ENCODE data around the gene PXN.

Gene PXN

GRCh38 chr12:120276734-120277133, 11.2 kb upstream of the PXN start:
- ATAC-seq (replicated peaks) (no peak), DNase-seq (no peak)
- Mint-ChIP-seq H3K4me1 (ENCODE audit: low read depth in 2 of 2) (no peaks in the 10 kb centered on the region), H3K27me3 (no peaks in the 10 kb centered on the region), H3K36me3 (ENCODE audit: insufficient read depth) (no peaks in the 10 kb centered on the region), H3K9me3 (no peaks in the 10 kb centered on the region), H3K27ac (no peak overlapping the region), H3K4me3 (no peak overlapping the region)

DNA sequence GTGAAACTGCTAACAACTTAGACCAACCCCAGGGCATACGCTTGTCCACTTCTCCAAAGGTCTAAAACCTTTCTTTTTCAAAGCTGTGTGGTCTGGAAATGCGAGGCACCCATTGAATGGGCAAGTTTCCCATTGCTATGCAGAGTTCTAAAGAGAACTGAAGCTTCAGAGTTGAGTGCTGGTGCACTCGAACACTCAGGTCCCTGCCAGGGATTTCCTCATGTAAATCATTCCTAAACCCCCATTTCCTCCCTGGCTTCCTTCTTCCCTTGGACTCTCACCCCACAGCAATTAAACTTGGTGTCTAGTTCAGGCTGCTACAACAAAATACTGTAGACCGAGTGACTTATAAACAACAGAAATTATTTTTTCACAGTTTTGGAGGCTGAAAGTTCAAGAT, 2.2 kb upstream of the PXN start:
- ATAC-seq (replicated peaks) = no peak
- Mint-ChIP-seq H3K36me3 (ENCODE audit: insufficient read depth) (peaks cover 14% of the 10 kb centered on the region), H3K27ac (no peak overlapping the region), H3K27me3 (no peaks in the 10 kb centered on the region), H3K9me3 (no peaks in the 10 kb centered on the region), H3K4me3 (no peak overlapping the region), H3K4me1 (ENCODE audit: low read depth in 2 of 2) (peaks cover 20% of the 10 kb centered on the region in 2 donors)
- no peak for DNase-seq

DNA sequence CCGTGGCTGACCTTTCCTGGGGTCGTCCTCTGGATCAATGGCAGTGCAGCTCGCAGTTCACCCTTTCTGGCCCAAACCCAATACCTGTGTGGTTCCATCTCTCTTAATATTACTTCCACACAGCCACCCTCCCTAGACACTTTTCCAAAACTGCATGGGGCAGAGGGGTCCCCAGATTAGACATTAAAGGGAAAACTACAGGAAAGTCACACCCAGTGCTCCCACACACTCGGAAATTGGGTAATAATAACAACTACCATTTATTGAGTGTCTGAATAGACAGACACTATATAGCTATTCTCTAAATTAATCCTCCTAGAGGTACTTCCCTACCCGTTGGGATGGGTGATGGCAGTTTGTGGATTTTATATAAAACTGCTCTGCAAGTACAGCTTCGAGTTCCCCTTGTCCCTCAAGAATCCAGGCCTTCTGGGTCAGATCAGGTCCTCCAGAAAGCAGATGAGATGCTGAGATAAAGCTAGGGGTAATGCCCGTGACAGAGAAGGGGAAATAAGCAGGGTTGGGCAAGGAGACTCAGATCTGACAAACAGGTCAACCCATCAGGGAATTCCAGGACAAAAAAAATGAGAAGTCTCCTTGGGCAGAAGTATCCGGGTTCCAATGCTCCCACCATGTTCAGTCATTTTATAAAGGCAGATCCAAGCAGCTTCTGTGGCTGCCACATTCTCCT, 795 bp upstream of the PXN start:
- no peaks in the 10 kb centered on the region for H3K9me3 Mint-ChIP-seq
- H3K4me1 Mint-ChIP-seq (ENCODE audit: low read depth in 2 of 2) = peaks cover 30 to 34% of the 10 kb centered on the region in 2 donors
- DNase-seq (no peak), ATAC-seq (replicated peaks) (no peak)
- peak overlapping the region; percentile 97 to 99 for H3K4me3 Mint-ChIP-seq
- H3K36me3 Mint-ChIP-seq (ENCODE audit: insufficient read depth) = peaks cover 19% of the 10 kb centered on the region
- no peaks in the 10 kb centered on the region for H3K27me3 Mint-ChIP-seq
- peak overlapping the region; percentile 88 to 98 for H3K27ac Mint-ChIP-seq

DNA sequence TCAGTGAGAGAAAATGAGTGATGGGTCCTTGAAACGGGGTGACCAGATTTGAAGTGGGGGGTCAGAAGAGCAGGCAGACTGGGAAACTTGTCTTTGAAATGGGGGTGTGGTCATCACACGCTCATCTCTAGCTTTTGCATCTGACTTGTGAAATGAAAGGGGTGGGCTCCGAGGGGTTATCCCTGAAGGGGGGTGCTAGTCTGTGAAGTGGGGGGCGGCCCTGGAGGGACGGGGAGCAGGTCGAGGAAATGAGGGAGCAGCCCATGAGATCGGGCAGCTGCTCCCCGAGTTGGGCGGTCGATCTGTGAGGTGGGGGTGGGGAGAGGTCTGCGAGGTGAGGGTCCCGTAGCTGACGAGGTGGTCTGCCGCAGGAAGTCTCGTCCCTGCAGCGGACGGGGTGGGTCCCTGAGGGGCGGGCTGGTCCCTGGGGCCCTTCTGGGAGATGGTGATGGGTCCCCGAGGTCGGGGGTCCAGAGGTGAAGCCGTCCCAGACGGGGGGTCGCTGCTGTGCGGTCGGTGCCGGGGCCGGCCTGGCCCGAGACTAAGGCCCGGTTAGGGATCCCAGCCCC, 542 bp downstream of the PXN start:
- Mint-ChIP-seq H3K4me1 (ENCODE audit: low read depth in 2 of 2) (peaks cover 42 to 46% of the 10 kb centered on the region in 2 donors), H3K9me3 (no peaks in the 10 kb centered on the region), H3K27ac (peak overlapping the region; percentile 95 to 98), H3K27me3 (no peaks in the 10 kb centered on the region), H3K4me3 (peak overlapping the region; percentile 97 to 99), H3K36me3 (ENCODE audit: insufficient read depth) (peaks cover 25% of the 10 kb centered on the region)
- DNase-seq (no peak), ATAC-seq (replicated peaks) (peak; percentile 1)

GRCh38 chr12:120264086-120264903, 1.2 kb downstream of the PXN start:
- H3K27ac Mint-ChIP-seq = peak overlapping the region; percentile 95 to 98
- no peak for ATAC-seq (replicated peaks)
- H3K4me1 Mint-ChIP-seq (ENCODE audit: low read depth in 2 of 2) = peaks cover 49 to 53% of the 10 kb centered on the region in 2 donors
- peak overlapping the region; percentile 97 to 99 for H3K4me3 Mint-ChIP-seq
- H3K27me3 Mint-ChIP-seq = no peaks in the 10 kb centered on the region
- peaks cover 28% of the 10 kb centered on the region for H3K36me3 Mint-ChIP-seq (ENCODE audit: insufficient read depth)
- no peaks in the 10 kb centered on the region for H3K9me3 Mint-ChIP-seq
- DNase-seq = no peak

DNA sequence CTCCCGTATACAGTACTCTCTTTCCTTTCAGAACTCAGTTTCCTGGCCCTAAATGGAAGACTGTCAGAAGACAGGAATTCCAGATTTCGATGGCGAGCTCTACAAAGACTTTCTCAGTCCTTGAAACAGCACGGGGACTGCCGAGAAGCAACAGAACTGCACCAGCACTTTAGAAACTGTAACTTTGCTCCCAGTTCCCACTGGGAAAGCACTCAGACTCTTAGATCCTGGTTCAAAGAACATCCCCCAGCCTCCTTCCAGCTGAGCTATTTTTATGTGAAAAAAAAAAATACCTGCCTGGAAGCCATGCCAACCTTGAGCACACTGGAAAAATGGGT, 1.8 kb downstream of the PXN start:
- Mint-ChIP-seq H3K4me1 (ENCODE audit: low read depth in 2 of 2) (peaks cover 50 to 55% of the 10 kb centered on the region in 2 donors), H3K27me3 (no peaks in the 10 kb centered on the region), H3K4me3 (peak overlapping the region; percentile 97 to 99), H3K9me3 (no peaks in the 10 kb centered on the region), H3K36me3 (ENCODE audit: insufficient read depth) (peaks cover 28% of the 10 kb centered on the region), H3K27ac (peak overlapping the region; percentile 95 to 98)
- DNase-seq = no peak
- ATAC-seq (replicated peaks) = no peak

GRCh38 chr12:120262852-120263747, 2.4 kb downstream of the PXN start:
- Mint-ChIP-seq H3K4me1 (ENCODE audit: low read depth in 2 of 2) (peaks cover 56 to 61% of the 10 kb centered on the region in 2 donors), H3K9me3 (no peaks in the 10 kb centered on the region), H3K36me3 (ENCODE audit: insufficient read depth) (peaks cover 28% of the 10 kb centered on the region), H3K27me3 (no peaks in the 10 kb centered on the region), H3K4me3 (peak overlapping the region; percentile 97 to 99), H3K27ac (peak overlapping the region; percentile 95 to 98)
- ATAC-seq (replicated peaks) = no peak
- no peak for DNase-seq

GRCh38 chr12:120261951-120262851, 3.3 kb downstream of the PXN start:
- ATAC-seq (replicated peaks) = peak; percentile 52
- no peak for DNase-seq
- H3K9me3 Mint-ChIP-seq = no peaks in the 10 kb centered on the region
- H3K27me3 Mint-ChIP-seq = no peaks in the 10 kb centered on the region
- H3K4me1 Mint-ChIP-seq (ENCODE audit: low read depth in 2 of 2) = peaks cover 65 to 69% of the 10 kb centered on the region in 2 donors
- H3K27ac Mint-ChIP-seq = peak overlapping the region; percentile 91 to 98
- peak overlapping the region; percentile 97 to 99 for H3K4me3 Mint-ChIP-seq
- peaks cover 28% of the 10 kb centered on the region for H3K36me3 Mint-ChIP-seq (ENCODE audit: insufficient read depth)

- peaks cover 27% of the 10 kb centered on the region for H3K36me3 Mint-ChIP-seq (ENCODE audit: insufficient read depth)
- DNase-seq = no peak
- no peak for ATAC-seq (replicated peaks)
- H3K27ac Mint-ChIP-seq = peak overlapping the region; percentile 91 to 98
- peak overlapping the region; percentile 97 to 99 for H3K4me3 Mint-ChIP-seq
- no peaks in the 10 kb centered on the region for H3K9me3 Mint-ChIP-seq
- H3K4me1 Mint-ChIP-seq (ENCODE audit: low read depth in 2 of 2) = peaks cover 74 to 79% of the 10 kb centered on the region in 2 donors
- H3K27me3 Mint-ChIP-seq = no peaks in the 10 kb centered on the region
These were observed 4.9 kb downstream of the PXN start for GRCh38 chr12:120260607-120261006.

DNA sequence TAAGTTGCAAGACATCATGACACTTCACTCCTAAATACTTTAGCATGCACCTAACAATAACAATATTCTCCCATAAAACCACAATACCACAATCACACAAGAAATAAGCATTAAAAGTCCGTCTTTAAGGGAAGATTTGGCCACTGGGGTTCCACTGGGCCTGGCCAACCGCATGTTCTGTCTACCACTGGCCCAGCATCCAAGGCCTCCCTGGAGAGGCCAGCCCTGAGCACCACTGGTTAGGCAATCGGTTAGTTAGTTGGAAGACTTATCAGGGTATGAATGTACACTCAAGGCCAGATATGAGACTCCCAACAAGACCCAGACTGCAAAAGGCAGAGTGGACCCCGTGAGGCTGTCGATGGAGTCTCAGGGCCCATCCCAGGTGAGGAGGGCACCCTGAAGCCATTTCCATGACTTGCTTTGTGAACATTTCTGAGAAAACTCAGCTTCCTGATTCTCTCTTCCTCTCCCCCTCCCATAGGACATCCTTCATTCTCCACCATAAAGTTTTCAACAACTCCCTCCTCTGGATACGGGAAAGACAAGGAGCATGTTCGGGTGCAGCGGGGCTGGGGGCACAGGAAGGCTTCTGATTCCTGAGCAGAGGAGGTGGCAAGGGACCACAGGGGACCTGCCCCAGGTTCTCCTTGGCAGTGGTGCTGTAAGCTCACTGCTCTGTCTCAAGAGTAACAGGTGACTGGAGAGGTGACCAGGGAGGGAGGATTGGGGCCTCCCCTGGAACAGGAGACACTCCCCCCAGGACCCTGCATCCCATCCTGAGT, 5.9 kb downstream of the PXN start:
- ATAC-seq (replicated peaks) (no peak), DNase-seq (no peak)
- H3K36me3 Mint-ChIP-seq (ENCODE audit: insufficient read depth) = peaks cover 31% of the 10 kb centered on the region
- no peaks in the 10 kb centered on the region for H3K27me3 Mint-ChIP-seq
- H3K9me3 Mint-ChIP-seq = no peaks in the 10 kb centered on the region
- peaks cover 78 to 82% of the 10 kb centered on the region in 2 donors for H3K4me1 Mint-ChIP-seq (ENCODE audit: low read depth in 2 of 2)
- H3K4me3 Mint-ChIP-seq = peak overlapping the region; percentile 97 to 99
- peak overlapping the region; percentile 91 to 98 for H3K27ac Mint-ChIP-seq

DNA sequence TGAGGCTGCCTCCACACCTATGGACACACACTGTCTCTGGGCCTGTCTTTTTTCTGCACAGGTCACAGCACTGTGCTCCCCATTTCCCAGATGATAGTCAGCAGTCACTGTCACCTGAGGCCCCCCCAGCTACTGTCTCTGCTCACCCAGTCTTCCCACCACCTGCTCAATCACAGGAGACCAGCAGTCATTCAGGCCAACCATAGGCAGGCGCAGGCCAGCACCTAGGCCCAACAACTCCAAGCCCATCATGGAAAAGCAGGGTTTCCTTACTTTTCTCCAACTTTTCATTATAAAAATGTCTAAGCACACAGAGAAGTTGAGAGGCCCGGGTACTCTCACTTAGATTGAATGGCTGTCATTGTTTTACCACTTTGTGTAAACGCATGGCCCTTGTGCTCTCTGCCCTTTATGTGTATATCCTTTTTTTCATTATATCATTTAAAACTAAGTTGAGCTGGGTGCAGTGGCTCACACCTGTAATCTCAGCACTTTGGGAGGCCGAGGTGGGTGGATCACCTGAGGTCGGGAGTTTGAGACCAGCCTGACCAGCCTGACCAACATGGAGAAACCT, 7.1 kb downstream of the PXN start:
- Mint-ChIP-seq H3K4me3 (peak overlapping the region; percentile 97 to 99), H3K9me3 (no peaks in the 10 kb centered on the region), H3K4me1 (ENCODE audit: low read depth in 2 of 2) (peaks cover 71 to 85% of the 10 kb centered on the region in 2 donors), H3K27me3 (no peaks in the 10 kb centered on the region), H3K36me3 (ENCODE audit: insufficient read depth) (peaks cover 39% of the 10 kb centered on the region), H3K27ac (peak overlapping the region; percentile 71 to 81)
- DNase-seq = no peak
- no peak for ATAC-seq (replicated peaks)
